ELF-1 (cell line): Measurements from ENCODE around the gene GLP2R.
"Not testable (repeated sequence)": the region's sequence is repeated elsewhere in the genome, so short reads cannot be mapped to it uniquely, and the experiment has no call there.

Experiments used
- DNase-seq: peaks from one replicate; pipeline ENCODE4 v3.0.0-alpha.2; 2016; ENCODE audit warnings: low read depth, low spot score

Gene GLP2R, protein sequence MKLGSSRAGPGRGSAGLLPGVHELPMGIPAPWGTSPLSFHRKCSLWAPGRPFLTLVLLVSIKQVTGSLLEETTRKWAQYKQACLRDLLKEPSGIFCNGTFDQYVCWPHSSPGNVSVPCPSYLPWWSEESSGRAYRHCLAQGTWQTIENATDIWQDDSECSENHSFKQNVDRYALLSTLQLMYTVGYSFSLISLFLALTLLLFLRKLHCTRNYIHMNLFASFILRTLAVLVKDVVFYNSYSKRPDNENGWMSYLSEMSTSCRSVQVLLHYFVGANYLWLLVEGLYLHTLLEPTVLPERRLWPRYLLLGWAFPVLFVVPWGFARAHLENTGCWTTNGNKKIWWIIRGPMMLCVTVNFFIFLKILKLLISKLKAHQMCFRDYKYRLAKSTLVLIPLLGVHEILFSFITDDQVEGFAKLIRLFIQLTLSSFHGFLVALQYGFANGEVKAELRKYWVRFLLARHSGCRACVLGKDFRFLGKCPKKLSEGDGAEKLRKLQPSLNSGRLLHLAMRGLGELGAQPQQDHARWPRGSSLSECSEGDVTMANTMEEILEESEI

GRCh38 chr17:9825641-9826150, at the start of gene GLP2R:
TSS of gene GLP2R (plus strand) at chr17:9825924. CDS start at chr17:9826064, 140 bp downstream.
- DNase-seq: no peak

DNA sequence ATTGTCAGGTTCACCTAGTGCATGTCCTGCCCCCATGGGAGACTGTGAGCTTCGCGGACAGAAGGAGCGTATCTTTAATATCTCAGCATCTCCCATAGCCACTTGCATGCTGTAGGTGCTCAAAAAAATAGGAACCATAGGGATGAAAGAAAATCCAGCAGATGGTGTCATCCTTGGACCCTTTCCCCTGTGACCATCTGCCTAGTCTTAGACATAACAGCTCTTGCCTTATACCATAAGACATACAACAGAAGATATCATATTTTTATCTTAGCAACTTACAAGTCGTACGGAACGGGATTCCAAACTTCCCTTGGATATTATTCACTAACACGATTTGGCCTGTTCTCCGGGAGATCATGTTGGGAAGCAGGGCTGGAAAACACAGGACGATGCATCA, 48.8 kb upstream of the GLP2R start:
- DNase-seq: no peak

- DNase-seq: no peak
Measured at GRCh38 chr17:9780552-9780951, 45.2 kb upstream of the GLP2R start.

DNA sequence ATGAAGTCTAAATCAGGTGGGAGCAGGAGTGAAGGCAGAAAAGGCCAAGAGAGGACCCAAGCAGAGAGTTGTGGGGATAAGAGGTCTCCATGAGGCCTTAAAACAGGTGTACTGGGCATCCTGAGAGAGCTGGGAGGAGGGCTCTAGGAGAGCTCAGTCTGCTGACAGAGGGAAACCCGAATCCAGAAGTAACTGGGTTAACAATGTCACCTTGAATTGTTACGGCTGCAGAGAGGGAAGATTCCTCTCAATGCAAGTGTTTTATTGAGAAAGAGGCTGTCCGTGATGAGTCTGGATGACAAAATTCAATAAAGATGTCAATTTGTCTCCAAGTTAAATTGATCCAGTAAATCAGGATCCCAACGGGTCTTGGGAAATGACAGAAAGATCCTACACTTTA, 42.7 kb upstream of the GLP2R start:
- DNase-seq: no peak

- not testable (repeated sequence) for DNase-seq
Measured at GRCh38 chr17:9783465-9783864, 42.3 kb upstream of the GLP2R start.

- no peak for DNase-seq
Measured at GRCh38 chr17:9784544-9784943, 41.2 kb upstream of the GLP2R start.

GRCh38 chr17:9788601-9789000, 37.1 kb upstream of the GLP2R start:
- DNase-seq: no peak

DNA sequence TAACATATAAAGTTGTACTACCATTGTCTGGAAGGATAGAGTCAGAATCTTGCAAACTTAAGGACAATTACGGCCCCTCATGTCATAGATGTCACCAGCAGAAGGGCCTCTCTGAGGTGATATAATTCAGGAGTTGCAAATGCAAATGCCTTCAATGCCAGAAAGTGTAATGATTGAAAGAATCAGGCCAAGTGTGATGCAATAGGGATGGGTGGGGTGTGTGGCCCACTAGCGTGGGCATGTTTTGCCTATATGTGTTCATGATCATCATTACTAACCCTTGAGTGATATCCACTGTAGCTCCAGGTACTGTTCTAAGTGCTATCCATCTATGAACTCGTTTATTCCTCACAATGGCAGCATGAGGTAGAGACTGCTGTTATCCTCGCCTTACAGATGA, 35.4 kb upstream of the GLP2R start:
- DNase-seq: no peak

DNA sequence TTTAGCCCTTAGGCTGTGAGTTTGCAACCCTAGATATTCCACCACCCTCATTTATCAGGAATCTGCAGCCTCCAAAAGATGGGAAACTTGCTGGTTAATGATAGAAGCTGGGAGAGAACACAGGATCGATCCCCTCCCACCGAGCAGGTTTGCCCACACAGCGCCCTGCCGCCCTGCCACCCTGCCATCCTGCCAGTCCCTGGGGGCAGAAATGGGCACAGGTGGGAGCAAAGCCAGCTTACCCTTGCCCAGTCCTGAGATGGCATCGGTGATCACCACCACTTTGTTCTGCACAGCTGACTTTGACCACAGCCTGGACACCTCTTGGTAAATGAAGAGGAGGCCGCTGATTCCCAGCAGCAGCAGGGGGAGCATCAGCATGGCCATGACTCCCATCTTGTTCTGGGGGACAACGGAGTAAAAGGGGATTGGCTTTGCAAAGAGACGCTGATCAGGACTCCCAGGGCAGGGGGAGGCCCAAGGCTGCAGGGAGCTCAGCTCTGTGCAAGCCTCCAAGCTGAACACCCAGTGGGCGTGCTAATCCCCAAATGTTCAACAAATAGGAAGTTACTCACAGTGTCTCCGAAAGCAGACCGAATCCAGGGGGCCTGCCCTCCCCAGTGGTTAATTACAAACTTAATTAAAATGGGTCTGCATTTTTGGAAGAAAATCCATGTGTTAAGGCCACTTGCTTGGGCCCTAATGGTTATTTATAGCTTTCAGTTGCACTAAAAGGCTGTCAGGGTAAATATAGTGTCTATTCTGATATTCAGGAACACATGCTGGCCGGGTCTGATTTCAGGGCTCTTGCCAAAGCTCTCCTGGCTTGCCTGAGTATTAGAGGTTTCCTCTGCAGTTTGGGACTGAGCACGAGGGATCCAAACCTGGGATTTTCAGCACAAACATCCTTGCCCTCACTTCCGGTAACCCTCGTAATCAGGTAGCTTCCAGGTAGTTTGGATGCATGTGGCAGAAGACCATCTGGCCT, 34.5 kb upstream of the GLP2R start, which contains the start of gene DHRS7C:
TSS of gene DHRS7C (minus strand) at position 704 of the 988 bp plus-strand sequence. CDS start at position 396, 308 bp downstream.
- no peak for DNase-seq

DNA sequence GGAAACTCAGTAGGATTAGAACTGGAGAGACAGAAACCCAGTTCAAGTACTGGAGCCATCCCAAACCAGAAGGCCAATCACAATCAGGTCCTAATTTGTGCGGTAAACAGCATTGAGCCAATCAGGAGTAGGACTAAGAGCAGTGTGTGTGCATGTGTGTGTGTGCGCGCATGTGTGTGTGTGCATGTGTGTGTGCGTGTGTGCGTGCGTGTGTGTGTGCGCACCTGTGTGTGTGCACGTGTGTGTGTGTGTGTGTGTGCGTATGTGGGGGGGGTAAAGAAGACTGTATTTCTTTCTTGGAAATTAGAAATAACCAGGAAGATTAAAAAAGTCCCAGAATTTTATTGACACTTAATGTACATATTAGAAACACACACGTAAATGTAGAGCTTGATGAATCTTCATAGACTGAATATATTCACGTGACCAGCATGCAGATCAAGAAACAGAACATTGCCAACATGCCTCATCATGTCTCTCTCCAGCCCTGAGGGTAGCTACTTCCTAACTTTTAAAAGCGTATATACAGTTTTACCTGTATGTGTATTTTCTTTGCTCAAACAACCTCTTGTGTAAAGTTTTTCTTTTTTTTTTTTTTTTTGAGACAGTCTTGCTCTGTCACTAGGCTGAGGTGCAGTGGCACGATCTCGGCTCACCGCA, 33.4 kb upstream of the GLP2R start:
- DNase-seq: no peak

- no peak for DNase-seq
Measured at GRCh38 chr17:9798008-9798407, 27.7 kb upstream of the GLP2R start.

DNA sequence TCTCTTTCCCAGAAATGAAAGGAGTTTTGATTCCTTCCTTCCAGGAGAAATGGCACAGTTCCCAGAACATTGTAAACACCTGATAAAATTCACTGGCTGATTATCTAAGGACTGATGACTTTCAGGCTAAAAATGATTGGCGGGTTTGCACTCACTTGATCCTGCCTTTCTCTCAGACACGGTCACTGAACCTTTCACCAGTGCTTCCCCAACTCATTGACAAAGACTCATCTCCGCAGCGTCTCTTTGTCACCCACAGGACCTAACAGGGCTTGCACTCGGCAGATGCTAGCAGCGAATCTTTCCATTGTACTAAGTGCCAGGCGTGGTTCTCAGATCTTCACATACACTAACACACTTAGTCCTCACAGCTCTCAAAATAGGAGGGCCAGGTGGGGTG, 27.0 kb upstream of the GLP2R start:
- no peak for DNase-seq

DNA sequence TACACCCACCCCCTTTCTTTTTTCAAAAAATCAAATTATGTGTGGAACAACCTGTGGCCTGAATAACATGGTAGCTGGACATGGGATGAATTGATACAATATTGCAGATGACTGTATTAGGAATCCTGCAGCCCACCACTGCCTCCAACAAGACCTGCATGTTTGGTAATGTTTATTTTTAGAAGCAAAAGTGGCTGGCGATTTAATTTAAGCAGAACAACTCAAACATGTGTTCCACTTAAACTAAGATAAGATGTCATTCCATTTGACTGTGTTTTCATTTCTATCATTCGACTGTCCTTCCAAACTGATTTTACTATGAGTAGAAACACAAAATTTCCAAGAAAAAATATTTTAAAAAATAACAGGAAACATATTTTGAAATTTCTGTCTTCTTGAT, 24.2 kb upstream of the GLP2R start:
- no peak for DNase-seq

DNA sequence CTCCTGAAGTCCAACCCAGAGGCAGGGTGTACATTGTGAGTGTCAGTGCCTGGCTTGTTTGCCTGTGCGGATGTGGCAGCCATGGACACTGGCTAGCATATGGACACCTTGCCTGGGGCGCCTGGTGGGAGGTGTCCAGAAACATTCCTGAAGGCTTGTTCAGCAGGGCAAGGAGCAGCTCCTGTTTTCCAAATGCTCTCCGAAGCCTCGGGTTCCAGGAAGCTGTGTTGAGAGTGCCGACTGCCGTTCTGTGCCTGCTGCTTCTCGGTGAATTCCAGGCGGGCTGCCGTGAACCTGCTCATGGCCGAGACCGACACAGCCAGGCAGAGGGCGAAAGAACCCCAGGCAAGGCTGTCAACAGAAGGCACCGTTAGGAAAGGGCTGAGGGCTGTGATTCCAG, 23.4 kb upstream of the GLP2R start:
- peak; percentile 88 for DNase-seq

DNA sequence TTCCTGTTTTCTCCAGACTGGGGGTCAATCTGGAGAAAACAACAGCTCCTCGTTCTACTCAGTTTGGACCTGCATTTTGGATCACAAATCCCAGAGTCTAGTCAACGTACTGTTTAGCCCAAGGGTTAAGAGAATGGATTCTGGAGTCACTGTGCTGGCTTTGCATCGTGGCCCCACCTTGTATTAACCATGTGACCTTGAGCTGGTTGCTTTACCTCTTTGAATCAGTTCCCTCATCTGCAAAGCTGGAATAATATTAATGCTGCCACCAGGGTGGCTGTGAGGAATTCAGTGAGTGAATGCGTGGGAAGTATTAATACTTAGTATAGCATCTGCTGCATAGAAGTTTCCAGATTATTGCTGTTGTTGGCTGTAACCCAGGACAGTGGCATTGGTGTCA, 23.0 kb upstream of the GLP2R start:
- no peak for DNase-seq

DNA sequence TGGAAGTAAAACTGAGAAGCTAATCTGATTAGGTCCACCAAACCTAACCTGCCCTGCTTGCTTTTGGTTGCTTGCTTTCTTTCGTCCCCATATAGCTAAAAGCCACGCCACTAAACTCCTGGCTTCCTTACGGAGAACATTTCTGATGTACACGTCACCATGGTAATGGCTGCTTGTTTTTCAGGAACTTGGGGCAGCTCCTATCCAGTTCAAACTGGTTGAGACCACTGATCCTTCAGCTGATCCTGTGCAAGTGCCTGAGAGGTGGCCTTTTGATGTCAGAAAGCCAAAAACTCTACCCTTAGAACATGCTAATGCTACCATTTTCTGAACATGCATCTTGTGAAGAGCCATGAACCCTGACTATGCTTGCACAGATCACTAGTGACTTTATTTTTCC, 20.0 kb upstream of the GLP2R start:
- peak; percentile 29 for DNase-seq

DNA sequence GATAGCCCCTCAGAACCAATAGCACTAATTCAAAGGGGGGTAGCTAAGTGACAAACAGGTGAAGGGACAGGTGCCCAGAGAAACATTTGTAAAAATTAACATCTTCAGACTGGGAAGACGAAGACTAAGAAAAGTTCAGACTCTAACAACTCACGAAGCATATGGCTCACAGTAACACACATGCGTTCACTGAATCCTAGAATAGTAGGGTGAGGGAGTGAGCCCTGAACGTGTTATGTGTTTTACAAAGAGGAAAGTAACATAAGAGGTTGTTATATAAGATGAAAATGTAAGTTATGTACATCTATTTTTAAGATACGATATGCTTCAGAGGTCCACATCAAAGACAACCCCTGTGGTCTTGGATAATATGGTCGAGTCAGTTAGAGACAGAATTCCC, 19.0 kb upstream of the GLP2R start:
- DNase-seq: no peak

GRCh38 chr17:9809409-9809808, 16.3 kb upstream of the GLP2R start:
- DNase-seq: no peak

GRCh38 chr17:9810100-9810949, 15.4 kb upstream of the GLP2R start:
- DNase-seq: no peak

GRCh38 chr17:9811086-9811485, 14.6 kb upstream of the GLP2R start:
- DNase-seq: no peak
